ENCODE data around the gene OLFML2A.
A peak's percentile ranks its signal among the peaks of the same experiment; 100 is the strongest.

Gene OLFML2A

DNA sequence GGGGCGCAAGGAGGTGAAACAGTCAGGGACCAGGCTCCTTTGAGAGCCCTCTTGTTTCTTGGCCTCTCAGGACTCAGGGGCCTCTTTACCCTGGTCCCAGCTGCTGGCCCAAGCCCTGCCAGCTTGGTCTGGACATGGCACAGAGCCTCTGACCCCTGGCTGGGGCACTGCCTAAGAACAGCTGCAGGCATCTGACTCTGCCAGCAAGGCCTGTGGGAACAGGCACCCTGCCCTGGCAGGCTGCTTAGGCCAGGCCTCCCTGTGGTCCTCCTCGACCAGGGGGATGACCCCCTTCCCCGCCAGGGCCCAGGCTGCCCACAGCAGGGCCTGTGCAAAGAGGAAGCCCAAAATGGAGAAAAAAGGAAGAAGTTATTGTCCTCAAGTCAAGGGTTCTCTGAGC is 25.5 kb downstream of the OLFML2A start:
- Histone ChIP-seq H3K4me3 (ENCODE audit: low read length) (no peak overlapping the region), H3K9me3 (ENCODE audit: insufficient read depth, low read depth, low read length) (no peaks in the 10 kb centered on the region), H3K36me3 (ENCODE audit: insufficient read depth, low read depth, low read length) (no peaks in the 10 kb centered on the region), H3K27ac (ENCODE audit: low read length) (no peak overlapping the region), H3K27me3 (ENCODE audit: insufficient read depth, low read length) (no peaks in the 10 kb centered on the region), H3K9ac (ENCODE audit: low read depth, low read length) (no peak overlapping the region), H3K4me1 (ENCODE audit: insufficient read depth, low read length) (0 out of 2 replicates have a peak, but pooled peaks cover 3% of the 10 kb centered on the region)

DNA sequence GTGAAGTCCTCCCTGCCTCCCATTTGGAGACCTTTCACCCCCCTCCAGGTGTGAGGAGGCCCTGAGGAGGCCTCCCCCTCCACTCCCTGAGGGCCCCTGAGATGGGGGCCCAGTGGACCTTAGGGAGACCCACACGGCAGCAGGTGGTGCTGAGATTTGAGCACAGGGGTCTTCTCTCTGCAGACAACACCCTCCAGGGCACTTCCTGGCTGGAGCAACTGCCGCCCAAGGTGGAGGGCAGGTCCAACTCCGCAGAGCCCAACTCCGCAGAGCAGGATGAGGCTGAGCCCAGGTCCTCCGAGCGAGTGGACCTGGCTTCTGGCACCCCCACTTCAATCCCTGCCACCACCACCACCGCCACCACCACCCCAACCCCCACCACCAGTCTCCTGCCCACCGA is 27.0 kb downstream of the OLFML2A start:
- Histone ChIP-seq H3K4me3 (ENCODE audit: low read length) (no peak overlapping the region), H3K9ac (ENCODE audit: low read depth, low read length) (no peak overlapping the region), H3K27ac (ENCODE audit: low read length) (no peak overlapping the region), H3K36me3 (ENCODE audit: insufficient read depth, low read depth, low read length) (no peaks in the 10 kb centered on the region), H3K9me3 (ENCODE audit: insufficient read depth, low read depth, low read length) (no peaks in the 10 kb centered on the region), H3K4me1 (ENCODE audit: insufficient read depth, low read length) (0 out of 2 replicates have a peak, but pooled peaks cover 3% of the 10 kb centered on the region), H3K27me3 (ENCODE audit: insufficient read depth, low read length) (no peaks in the 10 kb centered on the region)

DNA sequence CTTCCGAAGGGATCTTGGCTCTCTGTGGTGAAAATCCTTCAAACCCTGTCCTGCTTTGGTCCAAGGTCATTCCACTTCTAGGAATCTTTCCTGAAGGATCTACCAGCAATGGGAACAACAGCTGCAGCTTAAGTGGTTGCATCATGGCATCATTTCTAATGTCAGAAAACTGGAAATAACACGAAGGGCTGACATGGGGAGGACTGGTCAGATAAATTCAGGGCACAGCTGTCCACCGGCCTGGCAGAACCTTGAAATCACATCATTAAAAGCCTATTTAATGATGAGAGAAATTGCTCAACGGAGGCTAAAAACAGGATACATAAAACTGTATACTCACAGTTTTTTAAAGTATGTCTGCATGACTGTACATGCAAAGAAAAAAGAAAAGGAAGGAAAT is 28.3 kb downstream of the OLFML2A start:
- H3K27ac ChIP-seq (ENCODE audit: low read length): no peak overlapping the region
- H3K36me3 ChIP-seq (ENCODE audit: insufficient read depth, low read depth, low read length): no peaks in the 10 kb centered on the region
- H3K9ac ChIP-seq (ENCODE audit: low read depth, low read length): no peak overlapping the region
- no peak overlapping the region for H3K4me3 ChIP-seq (ENCODE audit: low read length)
- no peaks in the 10 kb centered on the region for H3K9me3 ChIP-seq (ENCODE audit: insufficient read depth, low read depth, low read length)
- no peaks in the 10 kb centered on the region for H3K27me3 ChIP-seq (ENCODE audit: insufficient read depth, low read length)
- H3K4me1 ChIP-seq (ENCODE audit: insufficient read depth, low read length): peaks cover under 1% of the 10 kb centered on the region; the same call in 1 of the 2 replicates

DNA sequence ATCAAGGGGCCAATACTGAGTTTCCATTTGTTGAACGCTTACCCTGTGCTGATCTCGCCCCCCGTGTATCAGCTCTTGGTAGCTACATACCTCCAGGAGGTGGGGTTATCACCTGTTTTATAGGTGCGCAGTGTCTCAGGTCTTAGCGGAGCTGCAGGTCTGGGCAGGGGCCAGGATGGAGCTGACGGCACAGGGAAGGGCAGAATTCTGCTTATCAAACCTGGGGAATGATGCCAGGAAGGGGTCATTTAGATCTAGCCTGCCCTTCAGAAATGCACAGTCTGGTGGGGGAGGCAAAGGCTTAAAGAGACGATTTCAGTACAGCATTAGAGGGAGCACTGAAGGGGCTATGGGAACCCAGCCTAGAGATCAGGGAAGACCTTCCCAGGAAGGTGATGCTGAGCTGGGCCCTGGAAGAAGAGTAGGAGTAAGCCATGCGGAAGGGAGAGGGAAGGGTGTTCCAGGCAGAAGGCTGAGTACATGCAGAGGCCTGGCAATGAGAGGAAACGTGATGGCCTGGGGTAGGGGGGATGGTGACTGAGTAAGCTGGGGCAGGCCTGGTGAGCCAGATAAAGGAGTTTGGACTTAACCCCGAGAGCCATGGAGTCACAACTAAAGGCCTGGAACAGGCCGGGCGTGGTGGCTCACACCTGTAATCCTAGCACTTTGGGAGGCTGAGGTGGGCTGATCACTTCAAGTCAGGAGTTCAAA is 31.5 kb downstream of the OLFML2A start:
- Histone ChIP-seq H3K4me3 (ENCODE audit: low read length) (no peak overlapping the region), H3K9me3 (ENCODE audit: insufficient read depth, low read depth, low read length) (no peaks in the 10 kb centered on the region), H3K36me3 (ENCODE audit: insufficient read depth, low read depth, low read length) (no peaks in the 10 kb centered on the region), H3K9ac (ENCODE audit: low read depth, low read length) (no peak overlapping the region), H3K4me1 (ENCODE audit: insufficient read depth, low read length) (peaks cover 15% of the 10 kb centered on the region), H3K27ac (ENCODE audit: low read length) (no peak overlapping the region), H3K27me3 (ENCODE audit: insufficient read depth, low read length) (no peaks in the 10 kb centered on the region)

DNA sequence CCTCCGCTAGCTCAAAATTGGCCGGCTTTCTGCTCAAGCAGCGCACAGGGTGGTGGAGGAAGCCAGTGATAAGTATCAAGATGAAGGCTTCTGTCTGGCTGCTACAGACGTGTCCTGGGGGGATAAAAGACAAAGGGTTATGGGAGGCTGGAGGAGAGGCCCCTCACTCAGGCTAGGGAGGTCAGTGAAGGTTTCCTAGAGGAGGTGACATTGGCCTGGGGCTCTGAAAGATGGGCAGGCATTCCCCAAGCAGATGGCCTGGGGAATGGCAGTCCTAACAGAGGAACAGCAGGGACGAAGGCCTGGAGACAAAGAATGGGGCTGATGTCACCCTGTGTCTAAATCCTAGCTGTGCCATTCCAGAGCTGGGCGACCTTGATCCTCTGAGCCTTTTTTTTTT is 32.3 kb downstream of the OLFML2A start:
- Histone ChIP-seq H3K9ac (ENCODE audit: low read depth, low read length) (no peak overlapping the region), H3K9me3 (ENCODE audit: insufficient read depth, low read depth, low read length) (no peaks in the 10 kb centered on the region), H3K4me3 (ENCODE audit: low read length) (no peak overlapping the region), H3K4me1 (ENCODE audit: insufficient read depth, low read length) (peaks cover 15% of the 10 kb centered on the region), H3K27ac (ENCODE audit: low read length) (no peak overlapping the region), H3K27me3 (ENCODE audit: insufficient read depth, low read length) (no peaks in the 10 kb centered on the region), H3K36me3 (ENCODE audit: insufficient read depth, low read depth, low read length) (no peaks in the 10 kb centered on the region)

DNA sequence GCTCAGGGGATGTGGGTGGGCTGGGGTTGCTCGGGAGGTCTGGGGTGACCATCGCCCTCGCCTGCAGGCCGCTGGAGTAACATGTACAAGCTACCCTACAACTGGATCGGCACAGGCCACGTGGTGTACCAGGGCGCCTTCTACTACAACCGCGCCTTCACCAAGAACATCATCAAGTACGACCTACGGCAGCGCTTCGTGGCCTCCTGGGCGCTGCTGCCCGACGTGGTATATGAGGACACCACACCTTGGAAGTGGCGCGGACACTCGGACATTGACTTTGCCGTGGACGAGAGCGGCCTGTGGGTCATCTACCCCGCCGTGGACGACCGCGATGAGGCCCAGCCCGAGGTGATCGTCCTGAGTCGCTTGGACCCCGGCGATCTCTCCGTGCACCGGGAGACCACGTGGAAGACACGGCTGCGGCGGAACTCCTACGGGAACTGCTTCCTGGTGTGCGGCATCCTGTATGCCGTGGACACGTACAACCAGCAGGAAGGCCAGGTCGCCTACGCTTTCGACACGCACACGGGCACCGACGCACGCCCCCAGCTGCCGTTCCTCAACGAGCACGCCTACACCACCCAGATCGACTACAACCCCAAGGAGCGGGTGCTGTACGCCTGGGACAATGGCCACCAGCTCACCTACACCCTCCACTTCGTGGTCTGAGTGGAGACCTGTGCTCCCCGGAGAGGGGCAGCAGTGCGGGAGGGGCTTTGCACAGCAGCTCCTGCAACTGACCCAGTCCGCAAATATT is 33.0 kb downstream of the OLFML2A start:
- no peaks in the 10 kb centered on the region for H3K9me3 ChIP-seq (ENCODE audit: insufficient read depth, low read depth, low read length)
- H3K4me1 ChIP-seq (ENCODE audit: insufficient read depth, low read length): peaks cover 15% of the 10 kb centered on the region
- H3K27me3 ChIP-seq (ENCODE audit: insufficient read depth, low read length): no peaks in the 10 kb centered on the region
- peak overlapping the region; percentile 67; the same call in 1 of the 2 replicates for H3K9ac ChIP-seq (ENCODE audit: low read depth, low read length)
- no peaks in the 10 kb centered on the region for H3K36me3 ChIP-seq (ENCODE audit: insufficient read depth, low read depth, low read length)
- no peak overlapping the region for H3K4me3 ChIP-seq (ENCODE audit: low read length)
- H3K27ac ChIP-seq (ENCODE audit: low read length): peak overlapping the region; percentile 79

DNA sequence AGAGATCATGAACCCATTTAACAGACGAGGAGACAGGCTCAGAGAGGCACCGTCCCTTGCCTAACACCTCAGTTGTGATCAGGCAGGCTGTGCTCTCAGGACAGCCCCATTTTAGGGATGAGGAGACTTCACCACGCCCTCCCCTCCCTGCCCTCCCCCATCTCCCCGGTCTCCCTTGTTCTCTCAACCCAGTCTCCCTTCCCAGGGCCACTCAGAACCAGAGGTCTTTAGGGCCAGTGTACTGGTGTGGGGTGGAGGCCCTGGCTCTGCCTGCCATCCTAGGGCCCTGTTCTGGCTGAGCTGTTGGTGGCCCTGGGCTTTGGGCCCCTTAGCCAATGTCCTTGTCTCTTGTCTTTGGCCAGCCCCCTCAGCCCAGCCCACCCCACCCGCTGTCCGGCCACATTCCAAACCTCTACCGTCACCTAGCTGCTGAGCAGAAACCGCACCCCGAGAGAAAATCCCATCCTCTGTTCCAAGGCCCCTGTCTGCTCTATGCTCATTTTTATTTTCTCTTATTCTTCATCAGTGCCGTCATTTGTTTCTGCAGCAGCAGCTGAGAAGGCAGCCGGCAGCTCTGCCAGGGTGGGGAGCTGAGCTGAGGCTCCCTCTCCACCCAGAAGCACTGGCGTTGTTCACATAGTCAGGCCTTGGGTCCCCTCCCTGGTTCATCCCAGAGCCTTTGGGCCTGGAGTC is 33.9 kb downstream of the OLFML2A start:
- Histone ChIP-seq H3K4me1 (ENCODE audit: insufficient read depth, low read length) (peaks cover 15% of the 10 kb centered on the region), H3K4me3 (ENCODE audit: low read length) (no peak overlapping the region), H3K36me3 (ENCODE audit: insufficient read depth, low read depth, low read length) (no peaks in the 10 kb centered on the region), H3K9ac (ENCODE audit: low read depth, low read length) (peak overlapping the region; percentile 67; the same call in 1 of the 2 replicates), H3K27ac (ENCODE audit: low read length) (peak overlapping the region; percentile 79), H3K27me3 (ENCODE audit: insufficient read depth, low read length) (no peaks in the 10 kb centered on the region), H3K9me3 (ENCODE audit: insufficient read depth, low read depth, low read length) (no peaks in the 10 kb centered on the region)

DNA sequence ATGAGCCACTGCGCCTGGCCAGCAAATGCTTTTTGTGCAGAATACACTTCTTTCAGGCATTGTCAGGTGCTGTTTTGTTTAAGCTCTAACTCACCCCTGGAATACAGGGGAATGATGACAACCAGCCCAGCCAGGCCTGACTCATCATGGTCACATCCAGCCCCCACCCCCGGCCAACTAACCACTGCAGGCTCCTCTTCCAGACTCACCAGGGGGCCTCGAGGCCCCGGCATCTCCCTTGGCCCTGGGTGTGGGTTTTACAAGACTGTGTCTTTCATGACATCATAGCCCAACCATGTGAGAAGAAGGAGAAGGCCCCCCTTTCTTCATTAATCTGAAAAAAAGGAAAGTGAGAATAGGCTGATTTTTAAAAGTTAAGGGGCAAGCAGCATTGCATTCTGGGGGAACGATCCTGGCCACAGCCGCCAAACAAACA is 35.5 kb downstream of the OLFML2A start:
- no peak overlapping the region for H3K9ac ChIP-seq (ENCODE audit: low read depth, low read length)
- peaks cover 15% of the 10 kb centered on the region for H3K4me1 ChIP-seq (ENCODE audit: insufficient read depth, low read length)
- no peaks in the 10 kb centered on the region for H3K27me3 ChIP-seq (ENCODE audit: insufficient read depth, low read length)
- no peak overlapping the region for H3K4me3 ChIP-seq (ENCODE audit: low read length)
- H3K36me3 ChIP-seq (ENCODE audit: insufficient read depth, low read depth, low read length): no peaks in the 10 kb centered on the region
- no peak overlapping the region for H3K27ac ChIP-seq (ENCODE audit: low read length)
- H3K9me3 ChIP-seq (ENCODE audit: insufficient read depth, low read depth, low read length): no peaks in the 10 kb centered on the region

DNA sequence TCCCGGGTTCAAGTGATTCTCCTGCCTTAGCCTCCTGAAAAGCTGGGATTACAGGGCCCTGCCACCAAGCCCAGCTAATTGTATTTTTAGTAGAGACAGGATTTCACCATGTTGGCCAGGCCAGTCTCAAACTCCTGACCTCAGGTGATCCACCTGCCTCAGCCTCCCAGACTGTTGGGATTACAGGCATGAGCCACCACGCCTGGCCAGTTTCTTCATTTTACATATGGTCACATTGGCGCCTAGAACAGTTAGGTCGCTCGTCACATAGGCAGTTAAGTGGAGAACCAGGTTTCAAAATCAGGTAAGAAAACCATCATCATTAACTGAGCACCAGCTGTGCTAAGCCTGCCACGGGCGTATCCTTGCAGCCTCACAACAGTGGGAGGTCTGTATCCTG is 36.1 kb downstream of the OLFML2A start:
- Histone ChIP-seq H3K27me3 (ENCODE audit: insufficient read depth, low read length) (no peaks in the 10 kb centered on the region), H3K4me3 (ENCODE audit: low read length) (no peak overlapping the region), H3K27ac (ENCODE audit: low read length) (no peak overlapping the region), H3K9ac (ENCODE audit: low read depth, low read length) (no peak overlapping the region), H3K36me3 (ENCODE audit: insufficient read depth, low read depth, low read length) (no peaks in the 10 kb centered on the region), H3K4me1 (ENCODE audit: insufficient read depth, low read length) (peaks cover 15% of the 10 kb centered on the region), H3K9me3 (ENCODE audit: insufficient read depth, low read depth, low read length) (no peaks in the 10 kb centered on the region)

DNA sequence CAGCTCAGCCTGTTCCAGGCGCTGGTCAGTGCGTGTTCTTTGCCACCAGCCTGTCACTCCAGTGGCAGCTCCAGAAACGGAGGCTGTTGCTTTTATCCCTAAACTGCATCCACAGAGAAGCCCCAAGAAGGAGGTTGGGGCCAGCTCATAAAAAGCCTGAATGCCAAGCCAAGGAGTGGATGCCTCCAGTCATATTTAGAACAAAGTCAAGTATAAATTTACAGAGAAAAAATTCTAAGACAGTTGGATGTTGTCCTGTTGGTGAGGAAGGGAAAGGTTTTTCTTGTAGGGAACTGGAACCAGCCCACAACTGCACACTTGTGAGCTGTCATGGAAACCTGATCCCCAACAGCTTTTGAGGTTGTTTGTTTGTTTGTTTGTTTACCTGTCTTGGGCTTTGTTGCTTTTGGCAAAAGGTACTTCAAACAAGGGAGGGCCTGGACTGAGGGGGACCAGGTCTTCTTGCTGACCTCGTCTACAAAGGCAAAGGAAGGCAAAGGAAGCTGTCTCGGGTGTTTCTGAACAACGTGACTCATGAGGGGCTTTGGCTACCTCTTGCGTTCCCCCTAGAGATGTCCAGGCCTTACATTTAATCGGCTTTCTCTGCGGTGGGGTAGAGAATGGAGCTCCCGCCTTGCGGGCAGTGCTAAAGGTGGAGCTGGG is 36.7 kb downstream of the OLFML2A start:
- no peaks in the 10 kb centered on the region for H3K27me3 ChIP-seq (ENCODE audit: insufficient read depth, low read length)
- no peaks in the 10 kb centered on the region for H3K9me3 ChIP-seq (ENCODE audit: insufficient read depth, low read depth, low read length)
- H3K9ac ChIP-seq (ENCODE audit: low read depth, low read length): no peak overlapping the region
- no peak overlapping the region for H3K4me3 ChIP-seq (ENCODE audit: low read length)
- no peaks in the 10 kb centered on the region for H3K36me3 ChIP-seq (ENCODE audit: insufficient read depth, low read depth, low read length)
- peaks cover 15% of the 10 kb centered on the region for H3K4me1 ChIP-seq (ENCODE audit: insufficient read depth, low read length)
- H3K27ac ChIP-seq (ENCODE audit: low read length): no peak overlapping the region

DNA sequence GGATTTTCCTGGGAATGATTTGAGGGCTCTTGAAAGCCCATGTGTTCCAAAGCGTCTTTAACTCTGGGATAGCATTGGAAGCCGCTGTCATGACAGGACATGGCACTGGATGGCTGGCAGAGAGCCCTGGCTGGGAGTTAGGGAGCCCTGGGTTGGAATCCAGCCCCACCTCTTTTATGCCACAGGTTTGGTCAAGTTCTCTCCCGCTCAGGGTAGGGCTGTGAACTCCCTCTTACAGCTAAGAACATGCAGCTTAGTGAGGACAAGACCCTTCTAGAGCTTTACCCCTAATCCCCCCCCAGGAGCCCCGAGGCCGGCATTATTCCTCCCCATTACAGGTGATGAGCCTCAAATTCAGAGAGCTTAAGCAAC is 37.2 kb downstream of the OLFML2A start:
- H3K4me3 ChIP-seq (ENCODE audit: low read length): no peak overlapping the region
- no peak overlapping the region for H3K9ac ChIP-seq (ENCODE audit: low read depth, low read length)
- no peaks in the 10 kb centered on the region for H3K9me3 ChIP-seq (ENCODE audit: insufficient read depth, low read depth, low read length)
- peaks cover 15% of the 10 kb centered on the region for H3K4me1 ChIP-seq (ENCODE audit: insufficient read depth, low read length)
- no peaks in the 10 kb centered on the region for H3K36me3 ChIP-seq (ENCODE audit: insufficient read depth, low read depth, low read length)
- no peaks in the 10 kb centered on the region for H3K27me3 ChIP-seq (ENCODE audit: insufficient read depth, low read length)
- H3K27ac ChIP-seq (ENCODE audit: low read length): no peak overlapping the region
